IMR-90 (cell line): Measurements from ENCODE around the gene KRTAP9-6. TPM values are rescaled to one million over a fixed set of nuclear protein-coding genes. Genes with fewer than 3 reads are reported as not detected.
"Not testable (repeated sequence)": the region's sequence is repeated elsewhere in the genome, so short reads cannot be mapped to it uniquely, and the experiment has no call there.

Source experiments
- ATAC-seq: fragments of 200-7000 bp; cut with Tn5 transposase; 2 replicates; pipeline ENCODE4 v1.9.1; 2020; ENCODE audit warnings: low read depth, mild to moderate bottlenecking, moderate library complexity
- BruUV-seq: library from RNA; stranded (reverse); fragments of 400-500 nt; replicated peaks from 2 replicates; lab custom pipeline; 2021; lab: Mats Ljungman, UMichigan
- CTCF ChIA-PET: fragments of 300-600 bp; formaldehyde crosslinking; extraction: SDS; loops from one replicate; lab custom pipeline; 2021; ENCODE audit warnings: antibody characterized with exemption; lab: Yijun Ruan, JAX
- POLR2A ChIA-PET: fragments of 300-600 bp; sonication (Branson Sonifier 250); formaldehyde crosslinking; loops from one replicate; lab custom pipeline; 2022; ENCODE audit warnings: antibody characterized with exemption; ENCODE audit not compliant: unreplicated experiment; lab: Charles Lee
- DNase-seq: peaks from one replicate; pipeline ENCODE4 v3.0.0; 2013
- H2AFZ ChIP-seq: replicated peaks from 2 replicates; pipeline ENCODE3; 2013; ENCODE audit warnings: low read length, mild to moderate bottlenecking; ENCODE audit not compliant: poor library complexity
- H2AK5ac ChIP-seq: 2 replicates; pipeline ENCODE4 v1.6.1; 2013; ENCODE audit warnings: low read depth, low read length, inconsistent platforms
- H2AK9ac ChIP-seq: replicated peaks from 2 replicates; pipeline ENCODE3; 2013; ENCODE audit warnings: mild to moderate bottlenecking, low read depth, low read length, moderate library complexity; ENCODE audit not compliant: poor library complexity
- H2BK120ac ChIP-seq: 2 replicates; pipeline ENCODE4 v1.6.1; 2013; ENCODE audit warnings: low read depth, low read length, inconsistent platforms
- H2BK15ac ChIP-seq: 3 replicates; pipeline ENCODE4 v1.6.1; 2013; ENCODE audit warnings: low read depth, low read length, inconsistent platforms
- H2BK20ac ChIP-seq: 2 replicates; pipeline ENCODE4 v1.6.1; 2013; ENCODE audit warnings: low read depth, mild to moderate bottlenecking, inconsistent platforms, low read length, moderate library complexity
- H2BK5ac ChIP-seq: 2 replicates; pipeline ENCODE4 v1.6.1; 2013; ENCODE audit warnings: mild to moderate bottlenecking, low read depth, low read length, inconsistent platforms; ENCODE audit not compliant: poor library complexity, severe bottlenecking
- H3K14ac ChIP-seq: replicated peaks from 2 replicates; pipeline ENCODE4 v1.6.1; 2013; ENCODE audit warnings: low read depth, low read length, inconsistent platforms
- H3K18ac ChIP-seq: 2 replicates; pipeline ENCODE4 v1.6.1; 2013; ENCODE audit warnings: low read depth, low read length, control low read depth
- H3K23ac ChIP-seq: 2 replicates; pipeline ENCODE4 v1.6.1; 2013; ENCODE audit warnings: low read depth, low read length, inconsistent platforms
- H3K27ac ChIP-seq: 2 replicates; pipeline ENCODE4 v1.5.1; 2013; ENCODE audit warnings: mild to moderate bottlenecking, control low read depth, low read length; ENCODE audit not compliant: insufficient read depth
- H3K27me3 ChIP-seq: 2 replicates; pipeline ENCODE4 v1.6.1; 2013; ENCODE audit warnings: low read length; ENCODE audit not compliant: control insufficient read depth, insufficient read depth
- H3K36me3 ChIP-seq: 2 replicates; pipeline ENCODE4 v1.6.1; 2013; ENCODE audit warnings: low read length, mixed read lengths; ENCODE audit not compliant: control insufficient read depth, insufficient read depth
- H3K4ac ChIP-seq: 2 replicates; pipeline ENCODE4 v1.6.1; 2013; ENCODE audit warnings: low read depth, low read length, inconsistent platforms
- H3K4me1 ChIP-seq: 2 replicates; pipeline ENCODE4 v1.6.1; 2013; ENCODE audit warnings: low read length, mixed read lengths; ENCODE audit not compliant: control insufficient read depth, insufficient read depth
- H3K4me2 ChIP-seq: 2 replicates; pipeline ENCODE4 v1.6.1; 2013; ENCODE audit warnings: low read depth, mild to moderate bottlenecking, control low read depth, low read length, moderate library complexity
- H3K4me3 ChIP-seq: 2 replicates; pipeline ENCODE4 v1.5.1; 2013; ENCODE audit warnings: low read depth, mild to moderate bottlenecking, control low read depth, low read length, moderate library complexity; ENCODE audit not compliant: insufficient read depth
- H3K56ac ChIP-seq: 2 replicates; pipeline ENCODE4 v1.6.1; 2013; ENCODE audit warnings: low read length, inconsistent platforms; ENCODE audit not compliant: insufficient read depth; ENCODE audit errors: extremely low read depth
- H3K79me1 ChIP-seq, 2 experiments: 2 replicates each; pipeline ENCODE4 v1.6.1; 2013; ENCODE audit warnings: low read length in 2 of 2, inconsistent platforms in 1 of 2, low read depth in 1 of 2
- H3K9ac ChIP-seq: 2 replicates; pipeline ENCODE4 v1.6.1; 2013; ENCODE audit warnings: low read depth, low read length, control low read depth
- H3K9me1 ChIP-seq: 2 replicates; pipeline ENCODE4 v1.6.1; 2013; ENCODE audit warnings: low read length, inconsistent platforms; ENCODE audit not compliant: insufficient read depth
- H3K9me3 ChIP-seq: 2 replicates; pipeline ENCODE4 v1.6.1; 2013; ENCODE audit warnings: low read length; ENCODE audit not compliant: control insufficient read depth, insufficient read depth
- H4K20me1 ChIP-seq: 2 replicates; pipeline ENCODE4 v1.6.1; 2013; ENCODE audit warnings: low read length, inconsistent platforms; ENCODE audit not compliant: insufficient read depth
- H4K5ac ChIP-seq: 2 replicates; pipeline ENCODE4 v1.6.1; 2013; ENCODE audit warnings: mild to moderate bottlenecking, low read depth, low read length, control low read depth
- H4K8ac ChIP-seq, 2 experiments: 2 replicates each; pipeline ENCODE4 v1.6.1; 2013; ENCODE audit warnings: low read depth in 2 of 2, low read length in 2 of 2, control low read depth in 1 of 2, inconsistent platforms in 1 of 2
- H4K91ac ChIP-seq: 2 replicates; pipeline ENCODE4 v1.6.1; 2013; ENCODE audit warnings: low read depth, low read length, inconsistent platforms; ENCODE audit not compliant: insufficient read depth
- WGBS, 2 experiments: methylation state at CpG; one replicate each; pipeline versions ENCODE4 v1.1.5 to v1.1.7; 2013; ENCODE audit warnings: missing lambda C conversion rate in 2 of 2; ENCODE audit not compliant: insufficient read length in 1 of 2; ENCODE audit errors: extremely low coverage in 2 of 2; 5-methylcytosine and 5-hydroxymethylcytosine counted together
- dilution Hi-C: fragments of 300-500 bp; cut with HindIII; formaldehyde crosslinking; loops from one replicate; pipeline ENCODE4 v1.14.3; 2018; ENCODE audit warnings: low sequenced_read_pairs; ENCODE audit not compliant: unreplicated experiment
- in situ Hi-C: fragments of 300-500 bp; cut with MboI; formaldehyde crosslinking; loops from 3 replicates; pipeline ENCODE4 v1.14.3; 2019; ENCODE audit warnings: low sequenced_read_pairs, inconsistent platforms, mixed read lengths
- intact Hi-C: fragments of 100-400 bp; cut with micrococcal nuclease; formaldehyde crosslinking; loops from 2 replicates; pipeline ENCODE4 v1.10.0; 2022
- polyA plus RNA-seq, 3 experiments: library from polyadenylated mRNA; depleted of rRNA; stranded (reverse); fragments of >200 nt; gene quantifications; 2 replicates each; pipeline ENCODE4 v1.2.3, GENCODE V29; 2012; ENCODE audit warnings: low replicate concordance in 1 of 3
- total RNA-seq: library from RNA; depleted of rRNA; stranded (reverse); fragments of >200 nt; gene quantifications from 2 replicates; pipeline ENCODE4 v1.2.3, GENCODE V29; 2012

The KRTAP9-6 gene
- total and polyA plus RNA-seq, 2 of the 4 experiments (the other 2 are of a cell fraction), result not detected

- dilution Hi-C loops, H4K91ac ChIP-seq, H3K4ac ChIP-seq, H3K4me3 ChIP-seq, POLR2A ChIA-PET, H2AK9ac ChIP-seq, H4K5ac ChIP-seq, H3K4me2 ChIP-seq, H4K20me1 ChIP-seq, H3K9ac ChIP-seq, H3K9me1 ChIP-seq, H4K8ac ChIP-seq, in situ Hi-C loops, intact Hi-C loops, BruUV-seq, DNase-seq, H3K4me1 ChIP-seq, H3K18ac ChIP-seq, H2BK120ac ChIP-seq, H2BK5ac ChIP-seq, ATAC-seq, H3K9me3 ChIP-seq, CTCF ChIA-PET, H2BK20ac ChIP-seq, H3K27me3 ChIP-seq, H2BK15ac ChIP-seq, H3K36me3 ChIP-seq, H3K56ac ChIP-seq, H3K27ac ChIP-seq, H3K79me1 ChIP-seq, H2AFZ ChIP-seq, H3K14ac ChIP-seq, H3K23ac ChIP-seq, H2AK5ac ChIP-seq: not testable (repeated sequence)
- WGBS, 2 experiments, result 71% methylated on average over 3 of the region's 3 CpGs; no CpG with 5 or more reads in 1 of the 2 experiments
Measured at GRCh38 chr17:41275648-41276190, 10.5 kb downstream of the KRTAP9-6 start, which contains the start of gene KRTAP9-7. TSS of gene KRTAP9-7 (plus strand) at chr17:41275698. CDS start at chr17:41275698, 0 bp downstream.
